Measurements from ENCODE around the gene MFAP3.

Gene MFAP3

GRCh38 chr5:154031937-154032489, 6.8 kb upstream of the MFAP3 start:
- no peak overlapping the region for H3K27ac ChIP-seq
- DNase-seq (ENCODE audit: low spot score): no peak
- ChIA-PET POLR2A (ENCODE audit: low non-redundant PET) (no interaction called here), CTCF (no interaction called here)
- no peak for TF ChIP-seq CTCF (conservative IDR thresholded peaks at IDR 0.05; ENCODE audit: low read depth)

GRCh38 chr5:154034944-154035343, 3.8 kb upstream of the MFAP3 start:
- TF ChIP-seq CTCF (conservative IDR thresholded peaks at IDR 0.05; ENCODE audit: low read depth): no peak
- CTCF ChIA-PET: no interaction called here

DNA sequence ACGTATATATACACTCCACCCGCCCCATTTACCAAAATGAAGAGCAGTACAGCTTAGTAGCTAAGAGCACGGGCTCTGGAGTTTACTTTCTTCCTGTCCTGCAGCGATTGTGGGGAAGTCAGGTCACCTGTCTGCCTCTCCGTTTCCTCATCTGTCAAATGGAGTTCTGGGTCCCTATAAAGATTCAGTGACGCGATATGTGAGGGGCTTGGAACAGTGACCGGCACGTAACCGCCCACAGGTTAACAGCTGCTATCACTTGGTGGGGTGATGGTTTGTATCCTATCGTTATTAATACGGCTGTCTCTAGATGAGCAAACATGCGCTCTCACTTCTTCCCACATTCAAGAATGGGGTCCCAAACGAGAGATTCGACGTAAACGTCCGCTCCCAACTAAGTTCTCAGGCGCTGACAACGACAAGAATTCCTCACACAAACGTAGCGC, 483 bp upstream of the MFAP3 start:
- no peak for TF ChIP-seq CTCF (conservative IDR thresholded peaks at IDR 0.05; ENCODE audit: low read depth)
- CTCF ChIA-PET: interaction anchor here (0.7 to 1.5 kb wide), 3 partner anchors 64 to 869 kb away, joined by 3 to 5 read pairs (median 3); no protein-coding TSS in a partner anchor
- POLR2A ChIA-PET (ENCODE audit: low non-redundant PET): interaction anchor here (1.4 kb wide), 1 partner anchor 53 kb away, joined by 5 read pairs; no protein-coding TSS in a partner anchor
- no peak for DNase-seq (ENCODE audit: low spot score)
- peak overlapping the region; percentile 88 for H3K27ac ChIP-seq

More at GRCh38 chr5:154034944-154035343, 3.8 kb upstream of the MFAP3 start:
- no peak overlapping the region for H3K27ac ChIP-seq
- POLR2A ChIA-PET (ENCODE audit: low non-redundant PET): no interaction called here
- no peak for DNase-seq (ENCODE audit: low spot score)

GRCh38 chr5:154039458-154039829, 677 bp downstream of the MFAP3 start:
- H3K27ac ChIP-seq: no peak overlapping the region
- POLR2A ChIA-PET (ENCODE audit: low non-redundant PET): interaction anchor here (0.6 to 1.4 kb wide), 2 partner anchors 16 to 54 kb away, joined by 3 to 5 read pairs; no protein-coding TSS in a partner anchor

DNA sequence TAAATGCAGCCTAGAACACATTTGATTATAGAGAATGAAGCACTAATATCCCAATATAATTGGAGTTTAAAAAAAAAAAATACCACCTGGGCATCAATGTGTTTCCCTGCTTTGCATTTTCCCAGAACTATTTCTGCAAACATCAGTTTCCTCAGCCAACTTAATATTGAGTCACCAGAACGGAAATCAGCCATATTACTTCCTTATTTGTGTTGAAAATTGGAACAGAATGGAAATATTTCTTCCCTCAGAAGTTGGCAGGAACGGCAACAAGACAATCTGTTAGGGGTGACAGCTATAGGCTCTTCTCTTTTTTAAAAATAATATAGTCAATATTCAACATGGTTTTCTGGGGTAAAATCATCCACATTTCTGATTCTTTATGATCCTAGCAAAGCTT, 4.0 kb downstream of the MFAP3 start:
- TF ChIP-seq CTCF (conservative IDR thresholded peaks at IDR 0.05; ENCODE audit: low read depth): no peak
- ChIA-PET CTCF (interaction anchor here (0.6 kb wide), 2 partner anchors 446 to 518 kb away, joined by 3 to 5 read pairs; no protein-coding TSS in a partner anchor), POLR2A (ENCODE audit: low non-redundant PET) (no interaction called here)
- H3K27ac ChIP-seq: no peak overlapping the region
- DNase-seq (ENCODE audit: low spot score): no peak

More at GRCh38 chr5:154039458-154039829, 677 bp downstream of the MFAP3 start:
- CTCF ChIA-PET: interaction anchor here (1.5 kb wide), 1 partner anchor 365 kb away, joined by 5 read pairs; no protein-coding TSS in a partner anchor
- DNase-seq (ENCODE audit: low spot score): no peak
- TF ChIP-seq CTCF (conservative IDR thresholded peaks at IDR 0.05; ENCODE audit: low read depth): no peak

GRCh38 chr5:154044099-154044498, 5.3 kb downstream of the MFAP3 start:
- no peak overlapping the region for H3K27ac ChIP-seq
- CTCF ChIA-PET: no interaction called here
- no peak for TF ChIP-seq CTCF (conservative IDR thresholded peaks at IDR 0.05; ENCODE audit: low read depth)
- DNase-seq (ENCODE audit: low spot score): no peak
- POLR2A ChIA-PET (ENCODE audit: low non-redundant PET): no interaction called here

All from RWPE1 (cell line).